Thyroid gland (tissue), 4 donors: ENCODE data around the gene GFRA1. TPM values are rescaled to one million over a fixed set of nuclear protein-coding genes. Genes with fewer than 3 reads are reported as not detected.
A peak's percentile ranks its signal among the peaks of the same experiment; 100 is the strongest.

ENCODE experiments used
- DNase-seq, 2 donors: peaks; one replicate each; pipeline ENCODE4 v3.0.0-alpha.2; 2019
- H3K27ac ChIP-seq, 3 donors: fragments of 200-600 bp; sonication (generic); 1 replicate in 2 of 3; 2 replicates in 1 of 3; pipeline ENCODE4 v1.5.1; 2016 to 2019; ENCODE audit warnings: mild to moderate bottlenecking in 1 of 3, moderate library complexity in 1 of 3
- H3K27me3 ChIP-seq: fragments of 200-600 bp; sonication (generic); one replicate; pipeline ENCODE4 v1.5.1; 2019
- H3K36me3 ChIP-seq, 2 donors: fragments of 200-600 bp; sonication (generic); one replicate each; pipeline ENCODE4 v1.5.1; 2016 to 2019
- H3K4me1 ChIP-seq, 2 donors: fragments of 200-600 bp; sonication (generic); one replicate each; pipeline ENCODE4 v1.5.1; 2017 to 2019
- H3K4me3 ChIP-seq, 3 donors: fragments of 200-600 bp; sonication (generic); replicated peaks in 1 of 3; 1 replicate in 2 of 3; 2 replicates in 1 of 3; pipeline ENCODE4 v1.5.1; 2016; ENCODE audit warnings: mild to moderate bottlenecking in 1 of 3
- H3K9me3 ChIP-seq: fragments of 200-600 bp; sonication (generic); one replicate; pipeline ENCODE4 v1.5.1; 2017
- CTCF ChIP-seq, 6 experiments: fragments of 200-600 bp in 3 of 6; fragments of 450-650 bp in 3 of 6; sonication (generic) in 3 of 6; IDR thresholded peaks; one replicate each; pipeline ENCODE4 v1.5.1; 2016 to 2019; ENCODE audit warnings: antibody characterized with exemption in 6 of 6, mild to moderate bottlenecking in 2 of 6, inconsistent platforms in 1 of 6, moderate library complexity in 1 of 6
- POLR2A ChIP-seq, 2 donors: fragments of 450-650 bp; IDR thresholded peaks; one replicate each; pipeline ENCODE4 v1.6.1; 2017; ENCODE audit warnings: antibody characterized with exemption in 2 of 2, mild to moderate bottlenecking in 2 of 2, moderate library complexity in 1 of 2
- WGBS, 2 donors: methylation state at CpG; one replicate each; pipeline ENCODE4 v1.1.5; 2017; 5-methylcytosine and 5-hydroxymethylcytosine counted together
- intact Hi-C: fragments of 100-400 bp; cut with DNase I; formaldehyde crosslinking; loops from one replicate; pipeline ENCODE4 v1.15.1; 2023
- total RNA-seq, 4 donors: library from RNA; depleted of rRNA; stranded (reverse); fragments of >200 nt; gene quantifications; one replicate each; pipeline ENCODE4 v1.2.3, GENCODE V29; 2016

GFRA1 gene
- total RNA-seq, 4 donors from 2014 or later = 4.4 to 18.0 (median 5.5) TPM

GRCh38 chr10:116124777-116125176 lies 148.2 kb downstream of the GFRA1 start:
- no peak for TF ChIP-seq CTCF (IDR thresholded peaks at IDR 0.05)
- no peak for TF ChIP-seq POLR2A (IDR thresholded peaks at IDR 0.05)
- no peak for DNase-seq
- no peaks in the 10 kb centered on the region for H3K36me3 ChIP-seq
- H3K4me1 ChIP-seq = no peaks in the 10 kb centered on the region
- intact Hi-C loops = no loop called here
- H3K27me3 ChIP-seq = no peaks in the 10 kb centered on the region
- no peaks in the 10 kb centered on the region for H3K9me3 ChIP-seq
- WGBS, 2 donors = 45 to 52% methylated on average over 4 of the region's 4 CpGs
- no peak overlapping the region for H3K27ac ChIP-seq
- no peak overlapping the region for H3K4me3 ChIP-seq

DNA sequence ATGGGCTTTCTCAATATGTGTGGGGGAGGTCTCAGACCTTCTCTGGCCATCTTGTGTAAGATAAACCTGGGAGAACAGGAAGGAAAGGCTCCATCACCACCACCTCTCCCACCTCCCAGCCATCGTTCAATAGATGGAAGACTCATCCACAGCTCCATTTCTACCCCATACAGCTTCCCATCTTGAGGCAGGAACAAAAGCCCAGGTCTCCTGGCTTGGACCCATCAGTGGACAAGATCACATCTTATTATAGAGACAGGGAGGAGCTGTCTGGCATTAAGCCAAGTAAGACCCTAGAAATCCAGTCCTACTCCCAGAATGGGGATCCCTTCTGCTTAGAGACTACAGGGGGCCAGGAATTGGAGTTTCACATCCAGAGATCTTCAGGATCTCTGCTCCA lies 150.3 kb downstream of the GFRA1 start:
- Histone ChIP-seq H3K4me3 (no peak overlapping the region), H3K36me3 (no peaks in the 10 kb centered on the region), H3K27me3 (no peaks in the 10 kb centered on the region), H3K27ac (no peak overlapping the region), H3K9me3 (no peaks in the 10 kb centered on the region), H3K4me1 (no peaks in the 10 kb centered on the region)
- TF ChIP-seq CTCF (IDR thresholded peaks at IDR 0.05) (no peak), POLR2A (IDR thresholded peaks at IDR 0.05) (no peak)
- WGBS, 2 donors = 86 to 88% methylated on average over 1 of the region's 1 CpG
- no peak for DNase-seq
- intact Hi-C loops = no loop called here

GRCh38 chr10:116121640-116122525 lies 151.1 kb downstream of the GFRA1 start:
- no peak for DNase-seq
- no peaks in the 10 kb centered on the region for H3K36me3 ChIP-seq
- TF ChIP-seq CTCF (IDR thresholded peaks at IDR 0.05) = no peak
- no peak for TF ChIP-seq POLR2A (IDR thresholded peaks at IDR 0.05)
- H3K27ac ChIP-seq = no peak overlapping the region
- no peaks in the 10 kb centered on the region for H3K9me3 ChIP-seq
- H3K4me3 ChIP-seq = no peak overlapping the region
- intact Hi-C loops = no loop called here
- H3K4me1 ChIP-seq = no peaks in the 10 kb centered on the region
- 83 to 88% methylated on average over 6 to 8 of the region's 8 CpGs for WGBS, 2 donors
- no peaks in the 10 kb centered on the region for H3K27me3 ChIP-seq

GRCh38 chr10:116120688-116121455 lies 152.1 kb downstream of the GFRA1 start:
- no peaks in the 10 kb centered on the region for H3K4me1 ChIP-seq
- H3K4me3 ChIP-seq = no peak overlapping the region
- no peaks in the 10 kb centered on the region for H3K27me3 ChIP-seq
- no peak for TF ChIP-seq POLR2A (IDR thresholded peaks at IDR 0.05)
- peak in 2 of 6 experiments; percentile 16 to 22 for TF ChIP-seq CTCF (IDR thresholded peaks at IDR 0.05)
- H3K36me3 ChIP-seq = no peaks in the 10 kb centered on the region
- 49 to 56% methylated on average over 12 of the region's 12 CpGs for WGBS, 2 donors
- H3K9me3 ChIP-seq = no peaks in the 10 kb centered on the region
- intact Hi-C loops = no loop called here
- H3K27ac ChIP-seq = no peak overlapping the region
- DNase-seq = no peak

DNA sequence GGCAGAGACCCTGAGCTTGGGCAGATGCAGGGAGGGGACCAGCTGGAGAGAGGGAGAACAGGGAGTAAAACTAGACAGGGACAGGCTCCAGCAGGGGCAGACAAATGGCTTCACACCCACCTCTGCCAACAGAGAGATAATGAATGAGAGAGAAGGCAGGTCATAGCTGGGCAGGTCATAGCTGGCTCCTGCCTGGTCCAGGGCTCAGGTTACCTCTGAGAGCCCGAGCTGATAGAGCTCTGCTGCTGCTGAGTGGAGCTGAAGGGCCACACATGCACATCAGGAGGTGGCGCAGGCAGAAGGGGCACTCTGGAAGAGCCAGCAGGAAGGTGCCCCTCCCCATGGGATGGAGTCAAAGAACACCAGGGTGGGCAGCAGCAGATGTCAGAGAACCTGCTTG lies 154.2 kb downstream of the GFRA1 start:
- Histone ChIP-seq H3K4me1 (no peaks in the 10 kb centered on the region), H3K4me3 (no peak overlapping the region), H3K9me3 (no peaks in the 10 kb centered on the region), H3K27ac (no peak overlapping the region), H3K36me3 (no peaks in the 10 kb centered on the region), H3K27me3 (no peaks in the 10 kb centered on the region)
- intact Hi-C loops = no loop called here
- 40 to 65% methylated on average over 1 to 2 of the region's 2 CpGs for WGBS, 2 donors
- no peak for TF ChIP-seq CTCF (IDR thresholded peaks at IDR 0.05)
- TF ChIP-seq POLR2A (IDR thresholded peaks at IDR 0.05) = no peak
- DNase-seq = no peak
